HG03045 (cell line): Measurements from ENCODE around the gene SMOC2.

Experiments used
- ATAC-seq: cut with Tn5 transposase; IDR thresholded peaks from one replicate; pipeline ENCODE4 v1.9.1; 2021; ENCODE audit warnings: mild to moderate bottlenecking, moderate library complexity; ENCODE audit not compliant: unreplicated experiment

SMOC2 gene, protein sequence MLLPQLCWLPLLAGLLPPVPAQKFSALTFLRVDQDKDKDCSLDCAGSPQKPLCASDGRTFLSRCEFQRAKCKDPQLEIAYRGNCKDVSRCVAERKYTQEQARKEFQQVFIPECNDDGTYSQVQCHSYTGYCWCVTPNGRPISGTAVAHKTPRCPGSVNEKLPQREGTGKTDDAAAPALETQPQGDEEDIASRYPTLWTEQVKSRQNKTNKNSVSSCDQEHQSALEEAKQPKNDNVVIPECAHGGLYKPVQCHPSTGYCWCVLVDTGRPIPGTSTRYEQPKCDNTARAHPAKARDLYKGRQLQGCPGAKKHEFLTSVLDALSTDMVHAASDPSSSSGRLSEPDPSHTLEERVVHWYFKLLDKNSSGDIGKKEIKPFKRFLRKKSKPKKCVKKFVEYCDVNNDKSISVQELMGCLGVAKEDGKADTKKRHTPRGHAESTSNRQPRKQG

DNA sequence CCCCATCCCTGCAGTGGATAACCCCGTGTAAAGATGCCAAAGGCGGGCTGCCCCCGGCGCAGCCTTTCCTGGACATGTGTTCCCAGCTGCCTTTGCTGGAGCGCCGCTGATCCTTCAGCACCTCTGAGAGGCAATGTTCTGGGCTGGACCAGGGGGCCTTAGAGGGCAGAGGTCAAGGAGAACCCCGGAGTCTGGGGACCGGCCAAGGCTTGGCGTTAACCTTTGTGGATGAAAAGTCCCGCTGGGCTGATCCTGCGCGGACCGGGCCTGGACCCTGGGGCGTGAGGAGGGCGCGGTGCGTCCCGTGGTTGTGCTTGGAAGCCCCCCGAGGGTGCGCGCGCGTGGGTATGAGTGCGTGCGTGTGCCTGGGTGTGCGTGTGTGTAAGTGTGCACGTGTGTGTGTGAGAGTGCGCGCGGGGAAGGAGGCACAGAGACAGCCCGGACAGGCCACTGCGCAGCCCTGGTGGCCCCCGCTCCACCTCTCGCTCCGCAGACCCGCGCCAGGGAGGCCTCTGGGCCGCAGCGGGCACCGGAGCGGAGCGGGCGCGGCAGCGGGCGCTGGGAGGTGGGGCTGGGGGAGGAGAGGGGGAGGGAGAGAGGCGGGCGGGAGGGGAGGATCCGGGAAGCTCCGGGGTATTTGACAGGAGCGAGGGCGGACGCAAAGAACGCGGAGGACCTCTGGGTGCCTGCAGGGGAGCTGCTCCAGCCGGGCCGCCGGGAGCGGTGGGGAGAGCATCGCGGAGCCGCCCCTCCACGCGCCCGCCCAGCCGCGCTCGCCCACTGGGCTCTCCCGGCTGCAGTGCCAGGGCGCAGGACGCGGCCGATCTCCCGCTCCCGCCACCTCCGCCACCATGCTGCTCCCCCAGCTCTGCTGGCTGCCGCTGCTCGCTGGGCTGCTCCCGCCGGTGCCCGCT, at the start of gene SMOC2:
Gene SMOC2 (plus strand): TSS at position 665 of the 914 bp plus-strand sequence. CDS start 187 bp downstream, at position 852.
- ATAC-seq, result no peak

DNA sequence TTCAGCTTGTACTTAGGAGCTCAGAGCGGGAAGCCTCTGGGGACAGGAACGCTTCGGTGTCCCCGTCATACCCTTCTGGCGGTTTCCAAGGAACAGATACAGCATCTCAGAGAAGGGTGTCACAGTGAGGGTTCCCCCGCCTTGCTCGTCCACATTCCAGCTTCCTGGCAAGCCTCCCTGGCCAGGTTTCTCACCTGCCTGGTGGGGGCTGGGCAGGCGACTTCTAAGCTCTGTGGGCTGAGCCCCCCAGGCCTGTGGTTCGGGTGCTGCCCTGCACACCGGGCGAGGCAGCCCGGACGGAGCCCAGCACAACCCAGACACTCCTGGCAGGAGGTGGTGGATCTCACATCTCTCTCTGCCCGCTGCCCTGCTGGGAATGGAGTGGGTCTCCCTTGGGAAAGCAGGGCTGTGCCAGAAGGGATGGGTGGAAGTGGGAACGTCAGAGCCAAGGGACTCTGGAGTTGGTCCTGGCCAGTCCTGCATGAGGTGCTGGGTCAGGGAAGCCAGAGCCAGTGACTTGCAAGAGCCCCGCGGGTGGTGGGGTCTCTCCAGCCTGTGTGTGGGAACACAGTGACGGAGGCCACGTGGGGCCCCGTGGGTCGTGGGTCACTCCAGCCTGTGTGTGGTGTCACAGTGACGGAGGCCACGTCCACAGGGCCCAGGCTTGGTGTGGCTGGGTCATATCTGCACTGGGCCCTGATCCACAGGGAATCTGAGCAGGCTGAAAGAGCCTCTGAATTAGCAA, 47.7 kb upstream of the SMOC2 start:
- ATAC-seq, result no peak

DNA sequence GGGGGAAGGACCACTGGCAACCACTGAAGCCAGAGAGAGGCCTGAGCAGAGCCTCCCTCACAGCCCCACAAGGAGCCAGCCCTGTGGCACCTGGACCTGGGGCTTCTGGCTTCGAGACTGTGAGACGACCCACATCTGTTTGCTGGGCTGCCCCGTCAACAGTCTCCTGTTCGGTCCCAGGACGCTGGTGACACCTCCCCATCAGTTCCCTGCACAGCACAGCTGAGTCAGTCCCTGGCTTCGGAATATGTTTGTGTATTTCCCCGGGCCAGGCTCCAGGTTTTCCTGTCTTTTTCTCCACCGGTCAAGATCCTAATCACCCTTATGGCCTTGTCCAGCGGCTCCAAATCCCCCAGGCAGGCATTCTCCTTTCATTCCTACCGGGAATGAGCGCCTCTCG, 46.4 kb upstream of the SMOC2 start:
- ATAC-seq, result no peak

DNA sequence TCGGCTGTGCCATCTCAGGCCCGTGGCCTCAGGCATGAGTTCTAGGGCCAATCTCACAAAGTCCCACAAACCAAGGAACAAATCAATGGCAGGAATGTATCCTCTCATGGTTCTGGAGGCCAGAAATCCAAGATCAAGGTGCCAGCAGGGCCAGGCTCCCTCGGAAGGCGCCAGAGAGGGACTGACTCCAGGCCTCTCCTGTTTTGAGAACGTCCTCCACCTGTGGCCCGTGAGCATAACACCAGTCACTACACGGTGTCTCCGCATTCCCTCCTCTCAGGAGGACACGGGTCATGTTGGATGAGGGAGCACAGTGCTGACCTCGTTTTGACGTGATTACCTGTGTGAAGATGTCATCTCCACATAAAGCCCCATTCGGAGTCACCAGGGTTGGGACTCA, 45.0 kb upstream of the SMOC2 start:
- no peak for ATAC-seq

DNA sequence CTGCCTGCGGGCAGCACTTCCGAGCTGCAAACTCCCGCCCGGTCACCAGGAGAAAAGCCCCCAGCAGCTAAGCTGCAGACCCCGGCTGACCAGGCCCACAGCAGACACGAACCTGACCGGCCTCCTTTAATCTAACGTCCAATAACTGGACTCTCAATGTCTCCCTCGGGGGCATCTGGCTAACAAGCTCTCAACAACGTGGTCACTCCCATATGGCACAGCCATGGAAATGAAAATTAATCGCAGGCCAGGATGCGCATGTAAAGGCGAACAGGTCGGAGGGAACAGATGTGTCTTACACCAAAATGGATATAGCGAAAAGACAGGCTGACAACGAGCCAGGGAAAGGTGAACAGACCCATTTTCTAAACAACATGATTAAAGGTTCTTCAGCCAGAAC, 44.4 kb upstream of the SMOC2 start:
- no peak for ATAC-seq

DNA sequence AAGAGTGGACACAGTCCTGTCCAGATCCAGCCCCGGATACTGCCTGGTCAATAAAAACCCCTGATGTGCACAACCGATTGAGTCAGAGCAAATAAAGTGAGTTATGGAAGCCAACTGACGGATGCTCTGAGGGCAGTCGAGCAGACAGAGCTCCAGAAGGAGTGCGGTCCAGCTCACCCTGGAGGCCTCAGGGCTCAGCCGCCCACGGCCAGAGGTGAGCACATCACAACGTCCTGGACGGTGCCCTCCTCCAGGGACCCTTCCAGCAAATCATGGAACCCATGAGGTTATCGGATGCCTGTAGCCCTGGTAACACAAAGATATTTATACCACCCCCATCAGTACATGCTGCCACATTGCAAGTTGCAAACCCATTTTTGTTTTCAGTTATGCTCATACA, 44.0 kb upstream of the SMOC2 start:
- no peak for ATAC-seq

DNA sequence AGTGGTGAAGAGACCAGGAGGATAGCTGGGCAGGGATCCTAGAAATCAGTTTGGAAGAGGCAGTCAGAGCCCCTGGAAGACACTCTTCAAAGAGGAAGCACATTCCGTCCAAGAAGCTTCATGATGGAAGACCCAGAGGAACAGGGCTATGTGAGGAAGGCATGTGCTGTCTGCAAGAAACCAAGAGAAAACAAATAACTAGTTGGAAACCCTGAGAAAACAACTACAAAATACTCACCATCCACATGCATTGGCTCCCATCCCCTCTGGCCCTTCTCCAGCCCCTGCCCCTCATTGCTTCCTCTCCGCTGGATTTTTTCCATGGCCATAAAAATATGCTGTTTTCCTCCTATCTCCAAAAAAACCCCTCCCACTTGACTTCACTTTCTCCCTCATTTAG, 40.9 kb upstream of the SMOC2 start:
- ATAC-seq, result no peak

DNA sequence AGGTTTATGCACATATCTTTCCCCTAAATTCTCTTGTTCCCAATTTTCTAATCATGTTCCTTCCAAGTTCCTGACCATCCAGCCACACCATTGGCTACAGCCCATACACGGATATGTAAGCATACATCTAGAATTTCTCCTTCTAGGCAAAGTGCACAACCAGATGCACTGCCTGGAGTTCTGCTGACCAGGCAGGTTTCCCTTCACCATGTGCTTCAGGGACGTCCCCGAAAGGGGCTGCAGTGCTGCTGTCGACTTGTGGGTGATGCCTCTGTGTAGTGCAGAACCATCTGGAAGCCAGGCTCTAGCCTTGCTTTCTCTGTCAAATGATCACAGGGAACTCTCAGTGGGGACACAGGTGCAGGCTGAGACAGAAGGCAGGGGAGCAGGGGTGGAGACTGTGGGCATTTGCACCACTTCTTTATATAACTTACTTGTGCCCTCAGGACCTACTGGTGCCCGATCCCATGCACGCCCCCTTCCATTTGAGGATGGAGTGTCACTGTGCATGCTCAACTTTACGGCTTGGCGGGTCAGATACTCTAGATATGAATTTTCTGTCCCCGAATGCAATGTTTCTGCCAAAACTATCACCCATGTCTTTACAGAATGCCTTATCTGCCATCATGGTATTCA, 37.5 kb upstream of the SMOC2 start:
- no peak for ATAC-seq

DNA sequence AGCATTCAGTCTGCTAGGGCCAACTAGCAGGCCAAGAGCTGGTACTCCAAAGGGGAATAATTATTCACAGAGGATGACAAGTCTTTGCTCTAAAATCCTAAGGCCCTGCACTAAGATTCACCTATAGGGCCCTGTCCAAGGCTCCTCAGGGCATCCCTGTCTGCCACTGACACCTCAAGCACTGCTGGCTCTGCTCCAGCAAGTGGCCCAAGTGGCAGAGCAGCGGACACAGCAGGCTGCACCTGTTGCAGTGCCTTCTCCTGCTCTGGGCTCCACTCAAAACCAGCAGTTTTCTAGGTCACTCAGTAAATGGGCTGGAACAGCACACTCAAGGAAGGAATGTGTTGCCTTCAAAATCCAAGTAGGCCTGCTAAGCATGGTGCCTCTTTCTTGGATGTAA, 36.4 kb upstream of the SMOC2 start:
- no peak for ATAC-seq

DNA sequence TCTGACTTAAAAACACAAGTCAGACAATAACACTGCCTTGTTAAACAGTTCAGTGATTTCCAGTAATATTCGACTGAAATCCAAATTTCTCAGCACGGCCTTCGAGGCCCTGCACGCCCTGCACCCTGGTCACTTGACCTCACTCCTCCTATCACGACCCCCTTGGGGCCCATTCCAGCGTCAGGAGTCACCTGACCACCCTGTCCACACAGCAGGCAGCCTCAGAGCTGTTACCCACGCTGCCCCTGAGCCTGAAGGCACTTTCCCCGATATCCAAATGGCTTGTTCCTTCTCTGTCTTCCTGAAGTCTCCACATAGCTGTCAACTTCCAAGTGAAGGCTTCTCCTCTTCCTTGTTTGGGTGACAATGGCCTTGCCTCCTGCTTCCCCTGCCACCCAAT, 33.1 kb upstream of the SMOC2 start:
- no peak for ATAC-seq

DNA sequence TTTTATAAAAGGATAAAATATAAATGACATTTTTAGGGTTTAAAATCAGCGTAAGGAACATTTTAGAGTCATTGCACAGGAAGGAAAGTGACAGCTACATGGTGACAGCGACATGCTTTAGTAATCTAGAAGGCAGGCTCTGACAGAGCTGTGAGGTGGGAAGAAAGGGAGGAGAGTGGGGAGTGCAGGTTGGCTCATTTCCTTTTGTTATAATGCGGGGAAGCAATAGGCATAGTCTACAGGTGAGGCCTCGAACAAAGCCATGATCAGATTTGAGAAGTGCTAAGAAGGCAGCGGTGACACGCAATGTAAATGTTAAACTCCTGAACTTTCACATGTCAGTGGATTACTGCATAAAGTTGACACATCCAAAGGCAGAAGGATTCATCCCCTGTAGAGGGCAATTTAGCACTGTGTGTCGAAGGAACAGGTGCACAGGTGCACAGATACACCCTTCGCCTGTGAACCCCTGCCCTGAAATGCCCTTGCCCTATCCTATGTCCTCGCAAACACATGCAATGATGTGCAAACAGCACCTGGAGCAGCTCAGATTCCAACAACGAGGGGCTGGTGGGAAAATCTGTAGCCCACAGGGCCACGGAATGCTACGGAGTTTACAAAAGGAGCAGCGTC, 32.4 kb upstream of the SMOC2 start:
- ATAC-seq, result no peak

DNA sequence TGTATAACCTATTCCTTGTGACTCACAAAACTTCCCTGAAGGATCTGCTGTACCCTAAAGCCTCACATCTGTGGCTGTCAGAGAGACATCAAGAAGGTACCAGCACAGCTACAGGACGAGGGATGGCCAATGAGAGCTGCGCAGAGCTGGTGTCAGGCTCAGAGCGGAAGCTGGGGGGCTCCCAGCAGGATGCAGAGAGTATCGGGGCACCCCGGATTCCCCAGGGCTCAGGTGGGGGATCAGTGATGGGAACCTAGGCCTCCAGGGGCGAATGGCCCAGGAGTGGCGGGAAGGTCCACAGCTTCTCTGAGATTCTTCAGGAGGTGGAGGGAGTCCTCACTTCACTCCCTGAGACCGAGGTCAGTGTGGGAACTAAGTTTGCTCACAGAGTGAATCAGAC, 30.9 kb upstream of the SMOC2 start:
- ATAC-seq, result no peak

DNA sequence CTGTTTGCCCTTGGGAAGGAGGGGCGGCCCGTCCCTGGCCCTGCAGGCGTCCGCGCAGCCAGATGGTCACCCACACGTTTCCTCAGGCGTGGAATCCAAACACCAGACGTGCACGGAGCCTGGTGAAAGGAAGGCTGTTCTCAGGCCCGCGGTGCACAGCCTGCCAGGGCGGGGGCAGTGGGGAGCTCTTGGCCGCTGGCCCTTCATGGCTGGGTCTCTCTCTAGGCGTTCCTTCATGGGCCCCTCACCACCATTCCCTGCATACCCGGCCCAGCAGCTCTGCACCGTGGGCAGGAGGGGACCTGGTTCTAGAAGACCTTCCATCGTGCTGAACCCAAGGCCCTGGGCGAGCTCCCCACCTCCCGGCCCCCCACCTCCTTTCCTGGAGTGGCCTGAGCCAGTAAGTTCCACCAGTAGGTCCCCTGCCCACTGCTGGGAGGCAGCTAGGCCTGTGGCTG, 30.4 kb upstream of the SMOC2 start:
- ATAC-seq, result no peak

DNA sequence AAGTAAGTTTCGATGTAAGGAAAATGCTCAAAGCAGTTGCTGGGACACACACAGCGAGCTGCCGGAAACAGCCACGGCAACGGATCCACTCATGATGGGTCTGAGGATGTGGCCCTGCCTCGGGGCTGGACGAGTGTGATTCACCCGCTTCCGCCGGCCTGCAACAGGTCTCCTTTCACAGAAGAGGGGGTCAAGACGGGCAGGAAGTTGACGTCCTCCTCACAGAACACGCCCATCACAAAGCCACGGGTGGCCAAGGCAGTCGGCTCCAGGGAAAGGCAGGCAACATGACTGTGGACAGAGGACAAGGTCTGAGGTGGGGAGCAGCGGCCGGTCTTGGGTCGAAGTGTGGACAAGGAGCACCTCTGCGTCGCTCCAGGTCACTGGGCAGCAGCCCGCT, 29.9 kb upstream of the SMOC2 start:
- no peak for ATAC-seq

DNA sequence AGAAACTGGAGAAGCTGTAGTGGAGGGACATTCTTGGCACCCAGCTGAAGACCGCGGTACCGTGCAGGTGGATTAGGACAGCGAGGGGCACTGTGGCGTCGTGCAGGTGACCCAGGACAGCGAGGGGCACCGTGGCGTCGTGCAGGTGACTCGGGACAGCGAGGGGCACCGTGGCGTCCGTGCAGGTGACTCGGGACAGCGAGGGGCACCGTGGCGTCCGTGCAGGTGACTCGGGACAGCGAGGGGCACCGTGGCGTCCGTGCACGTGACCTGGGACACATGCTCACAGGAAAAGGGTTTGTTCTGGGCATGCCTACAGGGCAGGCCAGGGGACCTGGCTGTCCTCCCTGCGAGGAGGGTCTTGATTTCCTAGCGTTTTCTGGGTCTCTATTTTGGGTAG, 29.2 kb upstream of the SMOC2 start:
- no peak for ATAC-seq

DNA sequence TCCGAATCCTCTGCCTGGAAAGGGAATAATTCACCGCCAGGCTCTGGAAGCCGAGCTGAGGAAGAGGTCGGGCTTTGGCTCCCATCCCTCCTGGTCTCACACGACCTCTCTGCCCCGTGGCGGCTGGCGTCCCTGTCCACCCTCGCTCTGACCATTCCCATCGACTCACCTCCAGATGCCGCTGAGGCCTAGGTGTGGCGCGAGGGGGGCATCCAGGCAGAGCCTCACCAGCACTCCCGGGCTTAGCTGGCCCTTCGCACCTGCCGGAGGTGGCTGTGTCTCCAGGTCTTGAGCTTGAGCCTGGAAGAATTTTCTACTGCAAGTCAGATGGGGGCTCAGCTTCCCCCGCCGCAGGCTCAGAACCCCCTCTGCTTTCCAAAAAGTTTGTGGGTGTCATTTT, 28.5 kb upstream of the SMOC2 start:
- ATAC-seq, result no peak

DNA sequence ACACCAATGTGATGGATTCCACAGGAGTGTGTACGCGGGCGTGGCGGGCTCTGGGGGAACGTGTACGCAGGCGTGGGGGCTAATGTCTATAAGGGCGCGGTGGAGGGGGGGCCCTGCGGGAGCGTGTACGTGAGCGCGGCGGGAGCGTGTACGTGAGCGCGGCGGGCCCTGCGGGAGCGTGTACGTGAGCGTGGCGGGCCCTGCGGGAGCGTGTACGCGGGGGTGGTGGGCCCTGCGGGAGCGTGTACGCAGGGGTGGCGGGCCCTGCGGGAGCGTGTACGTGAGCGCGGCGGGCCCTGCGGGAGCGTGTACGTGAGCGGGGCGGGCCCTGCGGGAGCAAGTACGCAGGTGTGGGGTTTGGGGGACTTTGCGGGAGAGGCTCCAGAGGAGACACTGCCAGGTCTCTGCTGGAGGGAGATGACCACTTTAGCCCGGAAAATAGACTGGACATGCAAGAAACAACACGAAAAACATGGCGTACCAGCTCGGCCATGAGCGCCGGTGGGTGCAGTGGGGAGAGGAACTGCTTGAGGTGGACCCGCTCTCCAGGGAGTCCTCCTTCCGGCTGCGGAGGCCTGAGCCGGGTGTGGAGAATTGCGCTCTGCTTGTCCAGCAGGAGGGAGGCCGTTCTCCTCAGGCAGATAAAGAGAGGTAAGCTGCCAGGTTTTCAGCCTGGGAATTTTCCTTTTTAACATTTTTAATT, 27.8 kb upstream of the SMOC2 start:
- no peak for ATAC-seq

DNA sequence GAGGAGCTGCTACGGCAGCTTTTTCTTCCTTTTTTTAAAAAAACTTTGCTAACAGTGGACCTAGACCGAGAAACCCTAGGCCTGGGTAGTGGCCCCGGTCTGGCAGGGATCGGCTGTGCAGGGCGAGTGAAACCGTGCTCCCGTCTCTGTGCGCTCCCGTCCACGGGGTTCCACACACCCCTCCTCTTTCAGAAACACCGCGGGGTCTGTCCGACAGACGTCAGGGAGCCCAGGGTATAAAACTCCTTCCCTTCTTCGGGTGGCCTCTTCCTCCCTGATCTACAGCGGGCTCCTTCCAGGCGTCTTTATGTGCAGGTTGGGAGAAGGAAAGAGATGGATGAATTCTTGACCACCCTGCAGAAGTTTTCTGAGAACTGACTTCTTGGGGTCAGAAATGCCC, 27.1 kb upstream of the SMOC2 start:
- no peak for ATAC-seq

DNA sequence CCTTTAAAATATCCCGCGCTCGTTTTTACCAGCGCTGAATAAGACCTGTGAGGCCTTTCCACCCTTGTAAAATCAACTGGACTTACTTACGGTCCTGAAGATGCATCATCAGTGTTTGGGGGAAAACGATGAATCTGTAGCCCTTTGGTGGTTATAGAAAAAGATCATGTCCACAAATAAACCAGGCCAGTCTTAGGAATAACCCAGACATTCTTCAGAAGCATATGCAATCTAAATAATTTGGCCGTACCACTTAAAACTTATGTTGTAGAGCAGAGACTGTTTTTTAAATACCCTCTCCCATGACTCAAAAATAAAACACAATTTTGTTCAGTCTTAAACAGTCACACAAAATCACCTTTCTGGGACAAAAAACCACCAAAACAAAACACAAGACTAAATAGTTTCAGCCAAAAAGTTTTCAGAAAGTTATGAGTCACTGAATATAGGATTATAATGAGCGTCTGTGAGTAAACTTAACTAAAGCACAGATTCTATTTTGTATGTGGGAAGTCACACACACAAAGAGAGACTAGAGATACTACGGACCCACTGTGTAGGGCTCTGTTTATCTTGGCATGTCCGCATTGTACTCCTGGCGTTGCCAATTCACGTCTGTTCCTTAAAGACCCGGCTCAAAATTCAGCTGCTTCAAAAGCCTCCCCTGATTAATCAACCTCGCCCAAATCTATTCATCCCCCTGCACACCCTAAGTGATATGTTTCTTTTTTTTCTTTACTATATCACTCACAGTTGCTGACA, 26.5 kb upstream of the SMOC2 start:
- ATAC-seq, result no peak
